ENCODE results near the gene AGMO.

- TF ChIP-seq, protein P1, sequence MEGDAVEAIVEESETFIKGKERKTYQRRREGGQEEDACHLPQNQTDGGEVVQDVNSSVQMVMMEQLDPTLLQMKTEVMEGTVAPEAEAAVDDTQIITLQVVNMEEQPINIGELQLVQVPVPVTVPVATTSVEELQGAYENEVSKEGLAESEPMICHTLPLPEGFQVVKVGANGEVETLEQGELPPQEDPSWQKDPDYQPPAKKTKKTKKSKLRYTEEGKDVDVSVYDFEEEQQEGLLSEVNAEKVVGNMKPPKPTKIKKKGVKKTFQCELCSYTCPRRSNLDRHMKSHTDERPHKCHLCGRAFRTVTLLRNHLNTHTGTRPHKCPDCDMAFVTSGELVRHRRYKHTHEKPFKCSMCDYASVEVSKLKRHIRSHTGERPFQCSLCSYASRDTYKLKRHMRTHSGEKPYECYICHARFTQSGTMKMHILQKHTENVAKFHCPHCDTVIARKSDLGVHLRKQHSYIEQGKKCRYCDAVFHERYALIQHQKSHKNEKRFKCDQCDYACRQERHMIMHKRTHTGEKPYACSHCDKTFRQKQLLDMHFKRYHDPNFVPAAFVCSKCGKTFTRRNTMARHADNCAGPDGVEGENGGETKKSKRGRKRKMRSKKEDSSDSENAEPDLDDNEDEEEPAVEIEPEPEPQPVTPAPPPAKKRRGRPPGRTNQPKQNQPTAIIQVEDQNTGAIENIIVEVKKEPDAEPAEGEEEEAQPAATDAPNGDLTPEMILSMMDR (conservative IDR thresholded peaks at IDR 0.05 in 1 of 2, IDR thresholded peaks at IDR 0.05 in 1 of 2; ENCODE audit: extremely low read depth in 1 of 2, insufficient read depth in 1 of 2, low read depth in 1 of 2, low read length in 2 of 2) = peak in 1 of 2 donors; percentile 11
- TF ChIP-seq EZH2 (IDR thresholded peaks at IDR 0.05; ENCODE audit: borderline replicate concordance, low read length) = no peak
Measured at GRCh38 chr7:15168489-15168888, 393.3 kb downstream of the AGMO start.
